ENCODE data around the gene DNAH2.

Gene DNAH2

DNA sequence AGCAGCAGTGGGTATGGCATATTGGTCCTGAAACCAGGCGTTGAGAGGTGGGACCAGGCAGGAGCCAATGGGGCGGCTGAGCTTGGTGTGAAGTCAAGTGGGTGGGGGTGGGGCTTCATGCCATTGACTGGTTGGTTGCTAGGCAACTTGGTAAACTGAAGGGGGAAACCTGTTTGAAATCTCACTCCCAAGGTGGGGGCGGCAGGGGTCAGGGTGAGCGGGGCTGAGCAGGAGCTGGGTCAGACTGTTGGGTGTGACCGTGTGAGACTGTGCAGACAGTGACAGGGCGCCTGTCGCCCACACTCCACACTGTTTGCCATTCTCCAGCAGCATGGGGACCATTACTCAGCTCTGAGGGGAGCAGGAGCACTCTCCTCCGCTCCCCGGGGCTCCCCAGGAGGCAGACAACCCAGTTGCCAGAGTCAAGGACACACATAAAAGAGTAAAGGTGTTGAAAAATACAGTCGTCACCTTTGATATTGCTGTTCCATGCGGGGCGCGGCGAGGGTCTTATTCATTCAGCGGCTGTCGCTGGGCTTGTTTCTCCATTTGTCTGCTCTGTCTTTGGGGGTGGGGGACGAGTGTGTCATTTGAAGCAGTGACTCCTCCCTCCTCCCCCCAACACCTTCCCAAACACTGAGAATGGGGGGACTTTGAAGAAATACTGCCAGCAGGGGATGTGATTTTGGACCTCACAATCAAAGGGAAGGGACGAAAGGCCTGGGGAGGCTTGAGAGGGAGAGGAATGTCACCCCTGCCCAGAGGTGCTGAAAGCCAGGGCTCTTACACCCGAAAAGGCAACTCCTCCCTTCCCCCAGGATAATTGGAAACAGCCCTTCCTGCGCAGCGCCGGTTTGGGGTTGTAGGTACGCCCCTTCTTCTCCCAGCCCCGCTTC is 13.7 kb upstream of the DNAH2 start:
- no peak for DNase-seq (ENCODE audit: low read depth)

DNA sequence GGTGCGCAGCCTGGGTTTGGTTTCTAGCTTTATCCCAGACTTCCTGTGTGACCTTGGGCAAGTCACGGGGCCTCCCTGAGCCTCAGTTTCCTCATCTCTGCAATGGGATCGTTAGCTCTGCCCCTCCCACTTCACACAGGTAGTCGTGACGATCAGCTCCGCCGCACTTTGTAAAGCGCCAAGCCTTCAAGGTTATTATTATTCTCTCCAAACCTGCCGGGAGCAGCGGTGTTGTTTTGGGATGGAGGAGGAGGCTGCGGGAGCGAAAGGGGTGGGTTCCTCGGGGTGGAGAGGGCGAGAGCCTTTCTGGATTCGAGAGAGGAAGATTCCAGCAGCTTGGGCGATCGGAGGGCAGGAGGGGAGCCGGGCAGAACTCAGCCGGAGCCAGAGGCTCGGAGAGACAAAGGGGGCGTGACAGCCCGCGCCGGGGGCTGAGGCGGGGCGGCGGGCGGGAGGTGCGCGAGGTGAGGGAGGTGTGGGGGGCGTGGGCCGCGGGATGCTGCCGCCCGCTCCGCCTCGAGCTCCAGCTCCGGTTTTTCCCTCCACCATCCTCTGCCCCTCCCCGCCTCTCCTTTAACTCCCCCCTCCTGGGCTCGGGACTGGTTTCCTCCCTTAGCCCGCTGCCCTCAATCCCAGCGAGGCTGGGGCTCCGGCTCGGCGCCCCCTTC is 12.8 kb upstream of the DNAH2 start, which contains the start of gene EFNB3:
TSS of gene EFNB3 (plus strand) at position 602 of the 668 bp plus-strand sequence. CDS start 397 bp downstream, outside the sequence.
- no peak for DNase-seq (ENCODE audit: low read depth)

DNA sequence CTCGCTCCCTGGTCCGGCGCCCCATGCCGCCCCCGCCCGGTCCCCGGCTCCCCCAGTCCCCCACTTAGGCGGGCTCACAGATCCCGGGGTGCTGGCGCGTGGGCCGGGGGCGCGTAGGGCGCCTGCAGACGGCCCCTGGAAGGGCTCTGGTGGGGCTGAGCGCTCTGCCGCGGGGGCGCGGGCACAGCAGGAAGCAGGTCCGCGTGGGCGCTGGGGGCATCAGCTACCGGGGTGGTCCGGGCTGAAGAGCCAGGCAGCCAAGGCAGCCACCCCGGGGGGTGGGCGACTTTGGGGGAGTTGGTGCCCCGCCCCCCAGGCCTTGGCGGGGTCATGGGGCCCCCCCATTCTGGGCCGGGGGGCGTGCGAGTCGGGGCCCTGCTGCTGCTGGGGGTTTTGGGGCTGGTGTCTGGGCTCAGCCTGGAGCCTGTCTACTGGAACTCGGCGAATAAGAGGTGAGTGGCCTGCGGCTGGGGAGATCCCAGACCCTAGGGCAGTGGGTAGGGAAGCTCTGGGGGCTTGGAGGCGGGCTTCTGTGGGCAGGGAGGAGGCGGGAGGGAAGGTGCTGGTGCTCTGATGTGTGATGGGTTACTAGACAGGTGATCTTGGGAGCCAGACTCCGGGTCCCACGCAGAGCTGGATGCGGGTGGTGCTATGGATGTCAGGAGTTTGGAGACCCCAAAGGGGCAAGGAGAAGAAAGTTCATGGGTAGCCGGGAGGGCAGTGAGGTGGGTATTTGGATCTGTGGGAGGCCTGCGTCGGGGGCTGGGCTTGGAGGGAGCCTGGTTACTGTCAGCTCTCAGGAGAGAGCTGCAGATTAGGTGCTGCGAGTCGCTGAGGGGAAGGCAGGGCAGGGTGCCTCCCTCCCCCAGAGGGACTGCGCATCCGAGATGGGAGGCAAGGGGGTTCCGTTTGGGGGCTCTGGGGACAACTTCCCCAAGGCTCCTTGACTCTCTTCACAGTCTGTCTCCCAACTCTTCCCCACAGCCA is 12.0 kb upstream of the DNAH2 start:
- no peak for DNase-seq (ENCODE audit: low read depth)

- DNase-seq (ENCODE audit: low read depth), result no peak
Measured at GRCh38 chr17:7706631-7707354, 10.8 kb upstream of the DNAH2 start.

DNA sequence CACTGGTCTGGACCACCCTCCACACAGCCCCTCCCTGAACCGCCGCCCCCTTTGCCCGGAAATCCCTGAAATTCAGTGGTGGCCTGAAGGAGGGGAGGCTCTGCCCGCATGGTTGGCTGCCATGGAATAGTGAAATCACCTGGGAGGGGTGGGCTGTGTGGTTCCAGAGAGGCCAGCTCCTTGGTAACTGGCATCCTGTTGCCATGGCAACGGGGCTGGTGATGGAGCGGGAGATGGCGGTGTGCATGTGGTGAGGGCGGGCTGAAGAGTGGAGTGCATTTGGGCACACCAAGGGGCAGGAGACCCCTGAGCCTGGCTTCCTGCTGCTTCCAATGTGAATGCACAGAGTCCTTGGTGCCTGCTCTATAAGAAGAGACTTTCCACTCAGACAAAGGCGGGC is 10.1 kb upstream of the DNAH2 start:
- no peak for DNase-seq (ENCODE audit: low read depth)

DNA sequence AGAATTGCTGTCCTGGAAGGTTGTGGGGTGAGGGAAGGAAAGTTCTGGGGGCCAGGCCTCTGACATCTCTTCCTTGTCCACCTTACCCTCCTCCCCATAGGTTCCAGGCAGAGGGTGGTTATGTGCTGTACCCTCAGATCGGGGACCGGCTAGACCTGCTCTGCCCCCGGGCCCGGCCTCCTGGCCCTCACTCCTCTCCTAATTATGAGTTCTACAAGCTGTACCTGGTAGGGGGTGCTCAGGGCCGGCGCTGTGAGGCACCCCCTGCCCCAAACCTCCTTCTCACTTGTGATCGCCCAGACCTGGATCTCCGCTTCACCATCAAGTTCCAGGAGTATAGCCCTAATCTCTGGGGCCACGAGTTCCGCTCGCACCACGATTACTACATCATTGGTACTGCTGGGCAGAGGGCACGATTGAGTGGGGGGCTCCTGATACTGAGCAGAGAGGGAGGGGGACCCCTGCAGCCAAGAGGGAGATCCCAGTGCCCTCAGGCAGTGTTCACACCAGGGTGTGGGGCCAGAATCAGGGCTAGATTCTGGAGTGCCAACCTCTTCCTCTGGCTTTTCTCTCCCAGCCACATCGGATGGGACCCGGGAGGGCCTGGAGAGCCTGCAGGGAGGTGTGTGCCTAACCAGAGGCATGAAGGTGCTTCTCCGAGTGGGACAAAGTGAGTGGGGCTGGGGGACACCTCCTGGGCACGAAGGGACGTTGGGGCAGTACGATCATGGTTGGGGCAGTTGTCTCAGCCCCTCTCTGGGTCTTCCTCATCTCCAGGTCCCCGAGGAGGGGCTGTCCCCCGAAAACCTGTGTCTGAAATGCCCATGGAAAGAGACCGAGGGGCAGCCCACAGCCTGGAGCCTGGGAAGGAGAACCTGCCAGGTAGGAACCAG is 9.4 kb upstream of the DNAH2 start:
- DNase-seq (ENCODE audit: low read depth), result no peak

GRCh38 chr17:7709031-7709430 is 8.5 kb upstream of the DNAH2 start:
- no peak for DNase-seq (ENCODE audit: low read depth)

- DNase-seq (ENCODE audit: low read depth), result no peak
Measured at GRCh38 chr17:7710301-7710700, 7.2 kb upstream of the DNAH2 start.

DNA sequence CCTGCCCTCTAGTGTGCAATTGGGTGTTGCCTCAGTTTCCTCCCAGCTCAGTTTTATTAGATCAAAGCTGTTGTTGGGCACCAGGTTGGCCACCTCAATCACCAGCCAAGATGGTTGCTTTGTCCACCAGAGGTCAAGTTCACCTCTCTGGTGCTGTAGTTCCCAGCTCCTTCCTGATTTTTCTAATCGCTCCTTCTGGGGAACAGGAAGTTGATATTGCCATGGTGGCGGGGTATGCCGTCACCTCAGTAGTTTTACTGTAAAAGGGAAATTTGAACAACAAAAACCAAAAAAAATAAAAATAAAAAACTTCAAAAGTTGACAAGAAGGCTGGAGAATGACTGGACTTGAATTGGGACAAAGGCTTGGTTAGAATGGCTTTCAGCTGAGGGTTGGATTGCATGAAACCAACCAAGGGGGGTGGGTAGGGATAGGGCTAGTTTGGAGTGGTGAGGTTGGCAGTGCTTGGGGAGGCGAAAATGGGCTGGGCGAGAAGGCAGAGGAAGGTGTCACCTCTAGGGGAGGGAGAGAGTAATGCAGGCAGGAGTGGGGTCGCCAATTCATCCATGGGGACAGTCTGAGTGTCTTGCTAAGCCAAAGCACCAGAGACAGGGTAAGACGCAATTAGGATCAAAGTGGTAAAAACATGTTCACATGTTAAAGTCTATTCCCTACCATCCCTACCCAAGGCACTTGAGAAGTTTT is 6.3 kb upstream of the DNAH2 start:
- no peak for DNase-seq (ENCODE audit: low read depth)

- no peak for DNase-seq (ENCODE audit: low read depth)
Measured at GRCh38 chr17:7712111-7712771, 5.3 kb upstream of the DNAH2 start.

DNA sequence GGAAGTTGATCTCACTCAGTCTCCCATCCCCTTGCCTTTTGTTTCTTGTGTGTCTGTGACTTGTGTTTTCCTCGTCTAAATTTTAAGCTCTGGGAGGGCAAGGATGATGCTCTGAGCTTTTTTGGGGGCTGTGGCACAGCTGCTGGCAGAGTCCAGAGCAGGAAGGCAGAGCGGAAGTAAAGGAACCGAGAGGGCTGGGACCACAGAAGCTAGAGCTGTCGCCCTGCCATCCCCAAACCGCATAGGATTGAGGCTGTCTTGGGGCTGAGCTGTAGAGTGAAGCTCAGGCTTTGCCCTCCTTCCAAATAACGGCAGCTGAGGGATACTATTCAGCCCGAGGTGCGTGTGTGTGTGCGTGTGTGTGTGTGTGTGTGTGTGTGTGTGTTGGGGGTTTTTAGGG is 3.8 kb upstream of the DNAH2 start:
- no peak for DNase-seq (ENCODE audit: low read depth)

DNA sequence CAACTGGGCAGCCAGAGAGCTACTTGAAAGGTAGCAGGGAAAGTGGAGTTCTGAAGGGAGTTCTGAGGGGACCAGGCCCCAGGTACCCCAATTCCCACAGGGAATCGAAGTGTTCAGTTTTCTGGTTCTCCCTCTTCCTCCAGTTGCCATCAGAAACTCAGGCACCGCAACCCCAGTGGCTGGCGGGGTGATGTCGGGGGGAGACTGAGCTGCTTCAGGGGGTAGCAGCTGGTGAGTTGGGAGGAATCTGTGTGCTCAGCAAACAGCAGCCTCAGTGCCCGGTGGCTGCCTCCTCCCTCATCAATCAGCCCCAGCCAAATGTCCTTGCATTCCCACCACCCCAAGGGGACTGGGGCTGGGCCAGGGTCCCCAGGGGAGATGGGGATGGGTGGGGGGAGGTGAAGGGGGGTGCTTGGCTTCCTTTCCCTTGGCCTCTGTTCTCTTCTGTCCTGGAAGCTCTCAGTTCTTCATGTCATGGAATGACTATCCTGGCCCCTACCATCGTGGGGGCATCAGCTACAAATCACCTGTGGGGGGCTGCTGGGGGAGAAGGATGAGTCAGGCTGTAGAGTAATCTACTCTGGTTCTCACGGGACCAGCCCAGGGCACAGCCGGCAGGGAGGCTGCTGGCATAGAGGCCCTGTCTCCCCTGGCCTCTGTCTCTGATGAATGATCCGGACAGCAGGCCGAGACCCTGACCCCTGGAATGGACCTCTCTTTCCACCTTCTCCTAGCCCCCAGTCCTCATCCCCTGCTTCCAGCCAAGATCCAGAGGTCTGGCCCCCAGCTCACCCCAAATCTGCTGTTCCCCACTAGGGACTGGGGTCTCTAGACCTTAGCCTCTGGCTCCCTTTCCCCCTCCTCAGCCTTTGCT is 2.6 kb upstream of the DNAH2 start:
- DNase-seq (ENCODE audit: low read depth), result no peak

- no peak for DNase-seq (ENCODE audit: low read depth)
Measured at GRCh38 chr17:7715936-7716886, 1.3 kb upstream of the DNAH2 start.

- peak; percentile 22 for DNase-seq (ENCODE audit: low read depth)
Measured at GRCh38 chr17:7717756-7718350, 309 bp downstream of the DNAH2 start.

DNA sequence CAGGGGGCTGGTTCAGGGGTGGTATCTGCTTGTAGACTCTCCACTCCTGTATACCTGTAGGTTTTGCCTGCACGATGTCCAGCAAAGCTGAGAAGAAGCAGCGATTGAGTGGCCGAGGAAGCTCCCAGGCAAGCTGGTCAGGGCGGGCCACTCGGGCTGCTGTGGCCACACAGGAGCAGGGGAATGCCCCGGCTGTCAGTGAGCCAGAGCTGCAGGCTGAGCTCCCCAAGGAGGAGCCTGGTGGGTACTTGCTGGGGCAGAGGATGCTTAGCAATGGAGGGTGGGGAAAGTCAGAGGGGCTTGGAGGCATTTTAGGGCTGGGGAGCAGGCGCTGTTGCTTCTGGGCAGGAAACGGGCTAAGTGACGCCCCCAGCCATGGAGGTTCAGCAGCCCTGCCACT is 2.1 kb downstream of the DNAH2 start:
- no peak for DNase-seq (ENCODE audit: low read depth)

- no peak for DNase-seq (ENCODE audit: low read depth)
Measured at GRCh38 chr17:7720125-7720524, 2.6 kb downstream of the DNAH2 start.

- no peak for DNase-seq (ENCODE audit: low read depth)
Measured at GRCh38 chr17:7721612-7722011, 4.1 kb downstream of the DNAH2 start.

Data from stromal cell of bone marrow (primary cell).